Mammary epithelial cell (primary cell): Measurements from ENCODE around the gene EML4.

Experiments used
- EZH2 ChIP-seq: IDR thresholded peaks from 2 replicates; pipeline ENCODE4 v1.6.1; 2012; ENCODE audit warnings: low read length, inconsistent platforms, borderline replicate concordance
- TF ChIP-seq, protein P1 (sequence below), 2 donors: IDR thresholded peaks in 1 of 2; conservative IDR thresholded peaks in 1 of 2; 2 replicates each; pipeline ENCODE4 v1.5.1; 2011 to 2012; ENCODE audit warnings: inconsistent platforms in 2 of 2, low read length in 2 of 2, mild to moderate bottlenecking in 2 of 2, control low read depth in 1 of 2, low read depth in 1 of 2; ENCODE audit not compliant: insufficient read depth in 1 of 2; ENCODE audit errors: extremely low read depth in 1 of 2

DNA sequence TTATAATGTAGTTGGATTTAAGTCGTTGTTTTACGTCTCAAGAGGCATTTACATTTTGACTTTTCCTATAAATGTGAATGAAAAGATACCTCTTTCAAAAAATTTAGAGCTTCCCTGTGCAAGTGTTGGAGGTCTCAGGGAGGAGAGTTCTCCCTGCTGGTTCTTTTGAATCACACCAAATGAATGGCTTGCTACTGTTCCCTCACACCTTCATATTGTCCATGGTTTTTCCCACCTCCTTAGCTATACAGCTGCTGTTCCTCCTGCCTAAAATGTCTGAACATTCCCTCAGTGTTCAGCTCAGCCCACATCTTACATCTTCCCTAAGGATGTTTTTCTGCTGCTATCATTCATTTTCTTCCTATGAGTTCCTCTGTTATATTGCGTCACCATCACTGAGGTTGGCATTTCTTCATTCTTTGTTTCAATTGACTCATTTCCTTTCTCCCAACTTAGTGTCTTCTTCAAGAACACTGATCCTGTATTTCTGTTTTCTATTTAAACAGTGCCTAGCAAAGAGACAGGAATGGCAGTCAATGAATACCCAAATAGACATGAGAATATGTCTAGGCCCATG, 145.8 kb downstream of the EML4 start:
- TF ChIP-seq, protein P1, sequence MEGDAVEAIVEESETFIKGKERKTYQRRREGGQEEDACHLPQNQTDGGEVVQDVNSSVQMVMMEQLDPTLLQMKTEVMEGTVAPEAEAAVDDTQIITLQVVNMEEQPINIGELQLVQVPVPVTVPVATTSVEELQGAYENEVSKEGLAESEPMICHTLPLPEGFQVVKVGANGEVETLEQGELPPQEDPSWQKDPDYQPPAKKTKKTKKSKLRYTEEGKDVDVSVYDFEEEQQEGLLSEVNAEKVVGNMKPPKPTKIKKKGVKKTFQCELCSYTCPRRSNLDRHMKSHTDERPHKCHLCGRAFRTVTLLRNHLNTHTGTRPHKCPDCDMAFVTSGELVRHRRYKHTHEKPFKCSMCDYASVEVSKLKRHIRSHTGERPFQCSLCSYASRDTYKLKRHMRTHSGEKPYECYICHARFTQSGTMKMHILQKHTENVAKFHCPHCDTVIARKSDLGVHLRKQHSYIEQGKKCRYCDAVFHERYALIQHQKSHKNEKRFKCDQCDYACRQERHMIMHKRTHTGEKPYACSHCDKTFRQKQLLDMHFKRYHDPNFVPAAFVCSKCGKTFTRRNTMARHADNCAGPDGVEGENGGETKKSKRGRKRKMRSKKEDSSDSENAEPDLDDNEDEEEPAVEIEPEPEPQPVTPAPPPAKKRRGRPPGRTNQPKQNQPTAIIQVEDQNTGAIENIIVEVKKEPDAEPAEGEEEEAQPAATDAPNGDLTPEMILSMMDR (conservative IDR thresholded peaks at IDR 0.05 in 1 of 2, IDR thresholded peaks at IDR 0.05 in 1 of 2; ENCODE audit: extremely low read depth in 1 of 2, insufficient read depth in 1 of 2, low read depth in 1 of 2, low read length in 2 of 2), result no peak
- no peak for TF ChIP-seq EZH2
